Measurements from ENCODE around the gene AP1AR. TPM values are rescaled to one million over a fixed set of nuclear protein-coding genes. Genes with fewer than 3 reads are reported as not detected.

AP1AR gene
- polyA plus RNA-seq, 1 donor = 50.5 TPM

GRCh38 chr4:112214390-112215264 is 17.0 kb upstream of the AP1AR start:
- DNase-seq = no peak

DNA sequence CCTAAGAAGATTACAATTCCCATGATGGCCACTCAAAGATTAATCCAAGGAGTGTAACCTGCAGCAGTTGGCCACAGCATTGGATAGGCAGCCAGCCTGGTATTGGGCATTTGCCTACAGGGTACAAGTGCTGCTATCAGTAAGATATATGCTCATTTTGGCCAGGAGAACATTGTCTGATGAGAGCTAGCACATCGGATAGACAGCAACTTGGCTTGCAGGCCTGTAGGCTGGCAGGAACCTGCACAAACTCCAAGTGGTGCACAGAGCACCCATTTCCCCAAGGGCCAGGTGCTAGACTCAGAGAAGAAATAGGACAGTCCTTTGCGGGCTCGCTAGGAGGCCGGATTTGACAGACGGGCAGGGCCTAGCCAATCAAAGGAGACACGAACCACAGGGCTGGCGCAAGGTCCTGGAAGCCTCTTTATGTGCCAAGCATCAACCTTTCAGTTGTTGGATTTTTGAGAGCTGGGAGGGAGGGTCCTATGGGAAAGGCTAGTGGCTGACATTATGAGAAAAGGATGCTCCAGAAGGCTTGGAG is 11.7 kb upstream of the AP1AR start:
- no peak for DNase-seq

- DNase-seq = no peak
Measured at GRCh38 chr4:112222219-112222955, 9.2 kb upstream of the AP1AR start.

- no peak for DNase-seq
Measured at GRCh38 chr4:112225157-112225556, 6.4 kb upstream of the AP1AR start.

GRCh38 chr4:112230879-112231778 is 458 bp upstream of the AP1AR start:
- DNase-seq = peak; percentile 97

- DNase-seq = peak; percentile 71
Measured at GRCh38 chr4:112234952-112235609, 3.5 kb downstream of the AP1AR start.

DNA sequence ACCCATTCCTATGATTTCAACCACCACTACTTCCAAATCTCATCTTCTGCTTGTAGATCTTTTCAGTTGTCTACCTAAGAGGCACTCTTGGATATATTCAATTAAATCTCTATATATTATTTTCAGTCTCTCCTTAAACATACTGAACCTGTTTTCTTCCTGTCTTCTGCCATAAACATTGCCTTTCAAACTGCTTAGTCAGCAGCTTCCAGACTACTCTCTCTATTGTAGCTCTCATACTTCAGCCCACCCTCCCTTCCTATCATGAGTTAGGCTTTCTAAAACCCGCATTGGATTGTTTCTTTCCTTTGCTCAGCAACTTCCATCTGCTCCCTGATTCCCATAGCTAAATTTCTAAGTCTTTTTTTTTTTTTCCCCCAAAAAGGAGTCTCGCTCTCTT is 4.5 kb downstream of the AP1AR start:
- DNase-seq = no peak

GRCh38 chr4:112238833-112239232 is 7.2 kb downstream of the AP1AR start:
- DNase-seq = no peak

GRCh38 chr4:112245383-112245782 is 13.8 kb downstream of the AP1AR start:
- no peak for DNase-seq

DNA sequence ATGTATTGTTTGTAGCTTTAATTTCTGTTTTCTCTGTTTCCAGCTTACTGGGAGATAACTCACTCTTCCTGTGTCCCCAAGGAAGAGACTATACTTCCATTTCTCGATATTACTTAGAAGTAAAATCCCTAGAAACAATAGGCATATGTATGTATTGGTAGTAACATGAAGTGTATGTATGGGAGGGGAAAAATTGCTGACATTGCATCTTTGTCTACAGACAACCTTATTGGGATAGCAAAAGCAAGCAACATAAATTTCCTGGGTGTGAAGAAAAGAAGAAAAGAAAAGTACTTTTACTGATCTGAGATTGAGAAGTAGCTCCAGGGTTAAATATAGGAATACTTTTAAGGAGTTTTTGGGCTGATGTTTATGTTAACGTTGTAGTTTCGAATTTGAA is 15.4 kb downstream of the AP1AR start:
- no peak for DNase-seq

DNA sequence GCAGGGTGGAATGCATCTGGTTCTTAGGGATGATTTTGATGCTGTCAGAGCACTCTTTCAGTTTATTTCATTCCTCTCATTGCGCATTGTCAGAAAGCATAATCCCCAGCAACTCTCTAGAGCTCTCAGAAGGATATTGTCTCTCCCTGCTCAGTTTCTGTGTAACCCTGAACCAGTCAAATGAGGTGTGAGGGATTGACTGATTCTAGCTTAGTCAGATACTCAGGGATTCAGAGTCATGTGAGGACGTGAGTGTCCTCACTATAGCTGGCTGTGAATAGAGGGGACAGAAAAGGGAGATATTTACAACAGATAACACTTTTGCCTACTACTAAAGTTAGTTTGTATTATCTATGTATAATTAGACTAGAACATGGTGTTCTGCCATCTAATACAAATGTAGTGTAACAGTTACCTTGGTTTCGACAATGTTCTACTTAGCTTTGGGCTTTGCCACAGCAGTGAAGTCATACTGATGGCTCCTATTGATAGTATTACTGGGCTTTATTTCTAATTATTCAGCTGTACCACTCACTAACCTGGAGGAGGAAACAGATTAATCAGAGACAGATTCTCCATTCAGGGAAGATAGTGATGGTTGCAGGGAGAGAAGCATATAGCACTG is 19.5 kb downstream of the AP1AR start:
- no peak for DNase-seq

- DNase-seq = no peak
Measured at GRCh38 chr4:112252234-112252633, 20.6 kb downstream of the AP1AR start.

GRCh38 chr4:112253382-112254000 is 21.9 kb downstream of the AP1AR start:
- no peak for DNase-seq

GRCh38 chr4:112257098-112257497 is 25.5 kb downstream of the AP1AR start:
- DNase-seq = no peak

DNA sequence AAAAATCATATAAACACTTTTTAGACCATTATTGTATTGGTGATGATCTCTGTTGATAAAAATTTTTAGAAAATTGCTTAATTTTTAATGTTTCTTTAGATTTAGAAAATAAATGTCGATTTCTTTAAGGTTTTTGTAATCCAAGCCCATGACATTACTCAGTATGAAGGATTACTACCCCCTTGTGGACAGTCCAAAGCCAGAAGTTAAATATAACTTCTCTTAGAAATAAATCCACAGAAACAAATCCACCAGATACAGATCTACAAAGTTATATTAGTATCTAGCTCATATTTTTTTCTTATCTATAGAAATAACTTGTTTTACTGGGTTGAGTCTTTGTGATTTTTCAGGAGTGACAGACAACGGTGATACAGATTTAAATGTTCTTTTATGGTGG is 35.2 kb downstream of the AP1AR start:
- no peak for DNase-seq

DNA sequence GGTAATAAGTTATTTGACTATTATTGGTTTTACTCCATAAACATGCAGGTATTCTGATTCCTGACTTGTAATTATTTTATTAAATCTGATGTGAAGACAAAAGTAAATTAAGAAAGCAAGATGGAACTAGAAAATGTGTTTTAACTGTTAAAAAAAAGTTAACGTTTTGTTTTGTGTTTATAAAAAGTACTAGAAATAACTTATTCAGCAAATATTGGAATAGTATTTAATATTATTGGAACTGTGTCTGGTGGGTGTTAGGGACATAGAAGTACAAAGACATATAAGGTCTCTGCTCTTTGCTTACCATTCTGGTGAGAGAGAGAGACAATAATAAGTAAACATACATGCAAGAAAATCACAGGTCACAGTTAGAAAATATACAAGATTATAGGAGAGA is 38.5 kb downstream of the AP1AR start:
- no peak for DNase-seq

GRCh38 chr4:112270640-112271421 is 39.2 kb downstream of the AP1AR start:
- DNase-seq = no peak

DNA sequence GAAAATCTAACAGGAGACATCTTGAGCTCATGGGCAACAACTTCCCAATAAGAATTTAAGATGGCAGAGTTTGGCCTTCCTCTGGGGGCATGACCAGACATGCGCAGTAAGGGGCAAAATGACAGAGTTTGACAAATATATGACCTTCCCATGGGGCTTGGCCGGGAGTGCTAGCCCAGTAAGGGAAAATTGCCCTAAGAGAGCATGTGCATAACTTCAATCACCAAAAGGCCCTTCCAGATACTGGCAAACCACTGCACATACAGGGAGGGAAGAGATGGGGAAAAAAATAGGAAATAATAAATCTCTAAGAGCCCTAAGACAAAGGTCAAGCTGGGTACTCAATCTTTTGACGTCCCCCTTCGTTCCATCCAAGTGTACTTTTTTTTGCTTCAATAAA is 40.7 kb downstream of the AP1AR start:
- no peak for DNase-seq

DNA sequence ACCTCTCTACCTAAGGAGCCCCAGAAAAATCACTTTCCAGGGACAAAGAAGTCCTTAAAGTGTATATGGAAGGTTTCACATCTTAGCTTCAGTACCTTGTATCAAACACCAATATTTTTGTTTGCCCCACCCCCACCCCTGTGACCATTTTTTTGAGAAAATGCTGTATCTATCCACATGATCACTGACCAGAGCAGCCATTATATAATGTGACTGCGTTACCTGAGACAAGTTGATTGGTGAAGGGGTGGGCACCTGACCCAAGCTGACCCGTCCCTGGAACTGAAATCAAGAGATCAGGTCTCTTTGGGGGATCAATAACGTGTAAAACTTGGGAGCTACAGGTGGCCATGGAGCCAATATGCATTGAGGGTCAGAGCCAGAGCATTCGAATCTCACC is 43.4 kb downstream of the AP1AR start:
- no peak for DNase-seq

DNA sequence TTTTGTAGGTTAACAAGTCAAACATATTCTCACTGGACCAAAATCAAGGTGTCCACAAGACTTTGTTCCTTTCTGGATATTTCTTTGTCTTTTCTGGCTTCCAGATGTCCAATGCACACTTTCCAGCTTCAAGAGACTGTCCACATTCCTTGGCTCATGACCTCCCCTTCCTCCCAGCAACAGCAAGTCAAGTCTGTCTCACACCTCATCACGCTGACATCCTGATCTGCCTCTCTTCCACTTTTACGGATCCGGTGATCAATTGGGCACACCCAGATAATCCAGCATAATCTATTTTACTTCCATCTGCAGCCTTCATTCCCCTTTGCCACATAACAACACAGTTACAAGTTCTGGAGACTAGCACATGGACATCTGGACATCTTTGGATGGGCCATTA is 44.5 kb downstream of the AP1AR start:
- DNase-seq = no peak
